Glomerular visceral epithelial cell (primary cell): Measurements from ENCODE around the gene POLD2.
"Not testable (repeated sequence)": the region's sequence is repeated elsewhere in the genome, so short reads cannot be mapped to it uniquely, and the experiment has no call there.

Experiments used
- DNase-seq: peaks from one replicate; pipeline ENCODE4 v3.0.0-alpha.2; 2016; ENCODE audit errors: extremely low spot score

The POLD2 gene

GRCh38 chr7:44123190-44124003 lies at the start of gene POLD2:
Gene POLD2 (minus strand): TSS chr7:44123548. CDS start chr7:44122053, 1,495 bp downstream.
- peak; percentile 96 for DNase-seq

- peak; percentile 69 for DNase-seq
Measured at GRCh38 chr7:44172803-44173424, 49.6 kb upstream of the POLD2 start.

GRCh38 chr7:44172352-44172751 lies 49.0 kb upstream of the POLD2 start:
- no peak for DNase-seq

- DNase-seq: not testable (repeated sequence)
Measured at GRCh38 chr7:44171901-44172300, 48.6 kb upstream of the POLD2 start.

GRCh38 chr7:44167920-44168319 lies 44.6 kb upstream of the POLD2 start:
- no peak for DNase-seq

- DNase-seq: peak; percentile 90
Measured at GRCh38 chr7:44163591-44163990, 40.2 kb upstream of the POLD2 start.

GRCh38 chr7:44162785-44163395 lies 39.5 kb upstream of the POLD2 start:
- no peak for DNase-seq

GRCh38 chr7:44162179-44162578 lies 38.8 kb upstream of the POLD2 start:
- no peak for DNase-seq

- no peak for DNase-seq
Measured at GRCh38 chr7:44161371-44161770, 38.0 kb upstream of the POLD2 start.

- DNase-seq: no peak
Measured at GRCh38 chr7:44159824-44160630, 36.7 kb upstream of the POLD2 start.

GRCh38 chr7:44158873-44159631 lies 35.7 kb upstream of the POLD2 start:
- DNase-seq: no peak

GRCh38 chr7:44158096-44158872 lies 34.9 kb upstream of the POLD2 start:
- DNase-seq: no peak

GRCh38 chr7:44157116-44158080 lies 34.0 kb upstream of the POLD2 start:
- DNase-seq: no peak

GRCh38 chr7:44156453-44157010 lies 33.2 kb upstream of the POLD2 start:
- no peak for DNase-seq

- DNase-seq: no peak
Measured at GRCh38 chr7:44155191-44156185, 32.1 kb upstream of the POLD2 start.

- DNase-seq: peak; percentile 17
Measured at GRCh38 chr7:44154703-44155102, 31.4 kb upstream of the POLD2 start.

- no peak for DNase-seq
Measured at GRCh38 chr7:44153948-44154335, 30.6 kb upstream of the POLD2 start.
